Kasumi-1 (cell line): ENCODE results near the gene MT4.
A peak's percentile ranks its signal among the peaks of the same experiment; 100 is the strongest.

Experiments
- DNase-seq, 2 experiments: peaks; one replicate each; lab custom pipeline; 2025; lab: John Stamatoyannopoulos, UW

MT4 gene

GRCh38 chr16:56564793-56565477 lies at the start of gene MT4:
Gene MT4 (plus strand): TSS chr16:56565073. CDS start chr16:56565129, 56 bp downstream.
- no peak for DNase-seq

GRCh38 chr16:56515665-56516064 lies 49.2 kb upstream of the MT4 start:
- no peak for DNase-seq

GRCh38 chr16:56517206-56517605 lies 47.7 kb upstream of the MT4 start:
- DNase-seq, result no peak

GRCh38 chr16:56518425-56518824 lies 46.4 kb upstream of the MT4 start:
- no peak for DNase-seq

- DNase-seq, result peak; percentile 61 to 65
Observed at GRCh38 chr16:56519459-56520250, 45.2 kb upstream of the MT4 start, which contains the start of gene BBS2. Gene BBS2 (minus strand): TSS chr16:56520024. CDS start chr16:56519862, 162 bp downstream.

GRCh38 chr16:56520251-56520577 lies 44.7 kb upstream of the MT4 start:
- no peak for DNase-seq

GRCh38 chr16:56525236-56525635 lies 39.6 kb upstream of the MT4 start:
- no peak for DNase-seq

GRCh38 chr16:56530872-56531271 lies 34.0 kb upstream of the MT4 start:
- no peak for DNase-seq

- no peak for DNase-seq
Observed at GRCh38 chr16:56532714-56533113, 32.2 kb upstream of the MT4 start.

- no peak for DNase-seq
Observed at GRCh38 chr16:56534847-56535383, 30.0 kb upstream of the MT4 start.

- no peak for DNase-seq
Observed at GRCh38 chr16:56538331-56538730, 26.5 kb upstream of the MT4 start.

GRCh38 chr16:56539656-56540055 lies 25.2 kb upstream of the MT4 start:
- DNase-seq, result no peak

GRCh38 chr16:56542039-56542438 lies 22.8 kb upstream of the MT4 start:
- DNase-seq, result no peak

- DNase-seq, result peak; percentile 6 to 9
Observed at GRCh38 chr16:56547120-56547948, 17.5 kb upstream of the MT4 start.

GRCh38 chr16:56547949-56548567 lies 16.8 kb upstream of the MT4 start:
- no peak for DNase-seq

- no peak for DNase-seq
Observed at GRCh38 chr16:56549161-56549560, 15.7 kb upstream of the MT4 start.

- no peak for DNase-seq
Observed at GRCh38 chr16:56549744-56550385, 15.0 kb upstream of the MT4 start.

- DNase-seq, result peak in 1 of 2 experiments; percentile 15
Observed at GRCh38 chr16:56551796-56552738, 12.8 kb upstream of the MT4 start.

- DNase-seq, result no peak
Observed at GRCh38 chr16:56554441-56554840, 10.4 kb upstream of the MT4 start.
